Esophagus mucosa (tissue), 1 donor: ENCODE results near the gene MYO1F. TPM values are rescaled to one million over a fixed set of nuclear protein-coding genes. Genes with fewer than 3 reads are reported as not detected.
"Not testable (repeated sequence)": the region's sequence is repeated elsewhere in the genome, so short reads cannot be mapped to it uniquely, and the experiment has no call there.

Experiments used
- ATAC-seq: fragments of 200-7000 bp; cut with Tn5 transposase; one replicate; pipeline ENCODE4 v1.9.1; 2020
- total RNA-seq: library from RNA; stranded (reverse); gene quantifications from one replicate; pipeline ENCODE4 v1.2.4, GENCODE V29; 2023
- donor health status: DM: yes; HTN: yes; CAD: no.

Gene MYO1F
- total RNA-seq, result 3.8 TPM

- no peak for ATAC-seq
These were observed at the start of gene MYO1F for GRCh38 chr19:8577247-8577646. TSS of gene MYO1F (minus strand) at chr19:8577442. CDS start at chr19:8577309, 133 bp downstream.

- no peak for ATAC-seq
These were observed 49.6 kb upstream of the MYO1F start for GRCh38 chr19:8626842-8627241.

DNA sequence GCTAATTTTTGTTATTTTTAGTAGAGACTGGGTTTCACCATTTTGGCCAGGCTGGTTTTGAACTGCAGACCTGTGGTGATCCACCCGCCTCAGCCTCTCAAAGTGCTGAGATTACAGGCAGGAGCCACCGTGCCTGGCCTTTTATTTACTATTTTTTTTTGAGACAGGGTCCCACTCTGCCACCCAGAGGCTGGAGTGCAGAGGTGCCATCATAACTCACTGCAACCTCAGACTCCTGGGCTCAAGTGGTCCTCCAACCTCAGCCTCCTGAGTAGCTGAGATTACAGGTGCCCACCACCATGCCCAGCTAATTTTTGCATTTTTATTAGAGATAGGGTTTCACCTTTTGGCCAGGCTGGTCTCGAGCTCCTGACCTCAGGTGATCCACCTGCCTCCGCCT, 45.6 kb upstream of the MYO1F start:
- ATAC-seq, result not testable (repeated sequence)

- no peak for ATAC-seq
These were observed 41.5 kb upstream of the MYO1F start for GRCh38 chr19:8618751-8619150.

GRCh38 chr19:8617984-8618383, 40.7 kb upstream of the MYO1F start:
- no peak for ATAC-seq

- not testable (repeated sequence) for ATAC-seq
These were observed 40.1 kb upstream of the MYO1F start for GRCh38 chr19:8617325-8617724.

DNA sequence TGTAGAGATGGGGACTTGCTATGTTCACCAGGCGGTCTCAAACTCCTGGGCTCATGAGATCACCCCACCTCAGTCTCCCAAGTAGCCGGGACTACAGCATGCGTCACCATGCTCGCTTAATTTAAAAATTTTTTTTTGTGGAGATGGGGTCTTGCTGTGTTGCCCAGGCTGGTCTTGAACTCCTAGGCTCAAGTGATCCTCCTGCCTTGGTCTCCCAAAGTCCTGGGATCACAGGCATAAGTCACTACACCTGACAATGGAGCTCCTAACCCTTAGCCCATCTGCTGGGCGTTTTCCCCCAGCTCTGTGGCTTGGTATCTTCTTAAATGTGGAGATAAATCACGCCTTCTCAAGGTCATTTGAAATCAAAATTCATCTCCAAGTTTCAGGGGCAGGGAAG, 39.6 kb upstream of the MYO1F start:
- no peak for ATAC-seq

DNA sequence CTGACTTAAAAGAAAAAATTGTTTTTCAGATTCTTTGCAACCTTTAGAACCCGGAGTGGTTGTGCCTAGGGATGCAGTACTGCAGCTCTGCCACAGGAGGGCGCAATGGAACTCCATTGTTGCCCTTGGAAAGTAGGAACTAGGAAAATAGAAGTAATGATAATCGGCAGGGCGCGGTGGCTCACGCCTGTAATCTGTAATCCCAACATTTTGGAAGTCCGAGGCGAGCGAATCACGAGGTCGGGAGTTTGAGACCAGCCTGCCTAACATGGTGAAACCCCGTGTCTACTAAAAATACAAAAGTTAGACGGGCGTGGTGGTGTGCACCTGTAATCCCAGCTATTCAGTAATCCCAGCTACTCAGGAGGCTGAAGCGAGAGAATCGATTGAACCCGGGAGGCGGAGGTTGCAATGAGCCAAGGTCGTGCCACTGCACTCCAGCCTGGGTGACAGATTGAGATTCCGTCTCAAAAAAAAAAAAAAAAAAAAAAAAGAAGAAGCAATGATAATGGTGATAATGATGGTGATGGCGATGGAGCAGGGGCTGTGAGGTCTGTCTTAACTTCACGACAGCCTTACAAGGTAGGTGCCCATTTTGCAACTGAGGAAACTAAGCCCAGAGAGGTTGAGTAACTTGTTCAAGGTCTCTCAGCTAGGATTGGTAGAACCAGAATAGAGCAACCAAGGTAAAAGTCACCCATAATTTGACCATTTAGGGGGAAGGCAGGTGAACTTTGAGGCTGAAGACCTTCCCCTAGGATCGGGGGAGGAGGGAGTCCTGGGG, 38.8 kb upstream of the MYO1F start:
- peak; percentile 35 for ATAC-seq

DNA sequence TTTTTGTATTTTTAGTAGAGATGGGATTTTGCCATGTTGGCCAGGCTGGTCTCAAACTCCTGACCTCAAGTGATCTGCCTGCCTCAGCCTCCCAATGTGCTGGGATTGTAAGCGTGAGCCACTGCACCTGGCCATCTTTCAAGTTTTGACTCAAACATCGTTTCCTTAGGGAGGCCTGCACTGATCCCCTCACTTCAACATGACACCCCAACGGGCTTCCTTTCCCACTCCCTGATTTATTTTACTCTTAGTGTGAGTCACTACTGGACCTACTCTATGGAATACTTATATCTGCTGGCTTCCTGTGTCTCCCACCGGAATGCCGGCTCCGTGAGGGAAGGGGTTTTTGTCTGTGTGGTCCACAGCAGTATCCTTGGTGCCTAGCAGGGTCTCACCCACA, 37.8 kb upstream of the MYO1F start:
- ATAC-seq, result no peak

DNA sequence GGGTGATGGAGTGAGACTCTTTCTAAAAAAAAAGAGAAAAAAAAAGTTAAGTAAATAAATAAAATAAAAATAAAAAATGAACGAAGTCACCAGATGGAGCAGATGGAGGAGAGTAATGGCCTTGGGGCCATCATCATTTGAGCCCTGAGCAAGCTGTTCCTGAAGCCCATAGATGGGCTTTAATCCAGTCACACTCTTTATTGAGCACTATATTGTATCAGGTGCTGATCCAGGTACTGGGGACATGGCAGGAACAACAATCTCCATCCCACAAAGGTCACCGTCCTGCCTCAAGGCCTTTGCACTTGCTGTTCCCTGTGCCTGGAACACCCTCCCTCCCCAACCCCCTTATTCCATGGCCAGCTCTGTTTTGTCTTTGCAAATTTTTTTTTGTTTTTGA, 37.2 kb upstream of the MYO1F start:
- ATAC-seq, result no peak

GRCh38 chr19:8612807-8613171, 35.5 kb upstream of the MYO1F start:
- ATAC-seq, result no peak

GRCh38 chr19:8611877-8612806, 34.9 kb upstream of the MYO1F start:
- no peak for ATAC-seq

- no peak for ATAC-seq
These were observed 34.2 kb upstream of the MYO1F start for GRCh38 chr19:8611391-8611876.

- ATAC-seq, result no peak
These were observed 33.7 kb upstream of the MYO1F start for GRCh38 chr19:8610936-8611300.

DNA sequence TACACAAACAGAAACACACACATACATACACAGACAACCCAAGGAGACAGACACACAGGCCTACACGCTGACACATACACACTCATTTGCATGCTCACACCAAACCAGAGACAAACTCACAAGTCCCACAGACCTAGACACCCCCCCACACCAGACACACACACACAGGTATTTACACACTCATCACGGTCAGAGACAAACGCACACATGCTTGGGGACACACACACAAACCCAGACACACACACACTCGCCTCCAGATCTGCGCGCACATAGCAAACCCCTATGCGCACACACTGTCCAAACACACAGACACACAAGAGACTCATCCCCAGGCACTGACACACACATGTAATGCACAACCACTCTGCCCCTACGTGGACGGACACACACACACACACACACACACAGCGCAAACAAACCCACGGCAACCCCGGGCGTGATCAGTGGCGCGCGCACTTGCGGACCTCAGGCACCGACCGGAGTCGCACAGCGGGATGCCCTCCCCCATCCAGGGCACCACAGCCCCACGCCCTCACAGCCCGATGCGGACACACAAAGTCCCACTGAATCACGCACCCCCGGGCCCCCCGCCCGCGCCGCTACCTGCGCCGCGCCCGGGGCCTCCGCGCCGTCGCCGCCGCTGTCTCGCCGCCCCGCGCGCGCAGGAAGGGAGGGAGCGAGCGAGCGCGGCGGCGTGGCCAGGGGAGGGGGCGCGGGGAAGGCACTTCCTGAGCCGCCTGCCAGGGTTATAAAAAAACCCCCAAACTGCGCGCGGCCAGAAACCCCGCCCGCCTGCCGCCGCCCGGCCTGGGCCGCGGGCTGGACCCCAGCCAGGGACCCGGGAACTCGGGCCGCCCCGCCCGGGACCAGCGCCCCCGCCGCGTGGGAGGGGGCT, 33.0 kb upstream of the MYO1F start, which contains the start of gene ADAMTS10:
ADAMTS10 (minus strand) TSS at position 675 of the 895 bp plus-strand sequence. CDS start 5,005 bp downstream, outside the sequence.
- no peak for ATAC-seq

DNA sequence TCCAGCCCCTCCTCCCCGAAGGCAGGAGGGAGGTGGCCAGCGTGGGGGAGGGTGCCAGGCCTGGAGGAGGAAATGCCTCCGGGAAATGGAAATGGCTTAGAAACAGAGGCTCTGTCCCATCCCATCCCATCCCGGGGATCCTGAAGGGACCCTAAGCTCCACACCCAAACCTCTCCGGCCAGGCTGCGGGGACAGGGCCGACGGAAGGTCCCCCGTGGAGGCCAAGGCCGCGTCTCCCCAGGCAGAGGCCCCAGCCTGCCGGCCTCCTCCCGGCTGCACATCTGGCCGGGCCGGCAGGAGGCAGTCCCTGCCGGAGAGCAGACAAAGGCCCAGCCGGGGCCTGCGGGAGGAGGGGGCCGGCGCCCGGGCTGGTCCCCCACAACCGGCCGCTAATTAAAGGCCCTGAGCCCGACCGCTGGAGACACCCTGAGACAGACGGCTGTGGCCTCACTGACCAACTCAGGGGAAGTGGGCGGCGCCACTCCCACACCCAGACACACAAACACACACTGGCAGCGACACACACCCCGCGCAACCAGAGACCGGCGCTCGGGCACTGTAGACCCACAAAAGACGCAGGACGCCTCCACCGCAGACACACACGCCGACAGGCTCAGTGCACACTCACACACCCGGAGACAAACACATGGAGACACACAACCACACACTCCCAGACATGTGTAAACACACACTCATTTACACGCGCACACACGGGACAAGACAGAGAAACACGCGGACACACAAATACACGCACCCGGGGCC, 32.2 kb upstream of the MYO1F start:
- ATAC-seq, result peak; percentile 40

GRCh38 chr19:8608941-8609278, 31.7 kb upstream of the MYO1F start:
- ATAC-seq, result peak; percentile 12

GRCh38 chr19:8607386-8607785, 30.1 kb upstream of the MYO1F start:
- no peak for ATAC-seq

DNA sequence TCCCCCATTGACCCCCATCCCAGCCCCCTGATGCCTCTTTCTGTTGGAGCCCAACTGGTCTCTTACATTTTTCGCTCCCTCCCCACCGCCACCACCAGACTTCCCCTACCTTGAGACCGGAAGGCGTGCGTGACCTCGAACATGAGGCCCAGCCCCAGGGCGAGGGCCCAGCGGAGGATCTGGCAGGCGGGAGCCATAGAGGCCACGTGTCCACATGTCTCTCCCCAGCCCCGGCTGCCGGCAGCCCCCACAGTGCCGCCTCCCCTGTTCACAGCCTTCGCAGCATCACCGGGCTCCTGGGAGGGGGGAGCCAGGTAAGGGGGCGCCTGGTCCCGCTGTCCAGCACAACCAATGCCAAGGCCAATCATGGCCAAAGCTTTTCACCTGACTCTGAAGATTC, 28.3 kb upstream of the MYO1F start:
- no peak for ATAC-seq

- ATAC-seq, result no peak
These were observed 24.6 kb upstream of the MYO1F start for GRCh38 chr19:8601796-8602195.

GRCh38 chr19:8600816-8601215, 23.6 kb upstream of the MYO1F start:
- no peak for ATAC-seq

GRCh38 chr19:8600064-8600463, 22.8 kb upstream of the MYO1F start:
- ATAC-seq, result no peak
